DMS153 (cell line): ENCODE measurements around the gene SMU1.

Experiments
- DNase-seq: peaks from one replicate; lab custom pipeline; 2025; lab: John Stamatoyannopoulos, UW

Gene SMU1

GRCh38 chr9:33076046-33077004, at the start of gene SMU1:
SMU1 (minus strand) TSS chr9:33076674; CDS start chr9:33076608, 66 bp downstream.
- peak; percentile 96 for DNase-seq

- no peak for DNase-seq
These were observed 49.0 kb upstream of the SMU1 start for GRCh38 chr9:33125461-33125860.

GRCh38 chr9:33124751-33125381, 48.4 kb upstream of the SMU1 start:
- no peak for DNase-seq

GRCh38 chr9:33124046-33124445, 47.6 kb upstream of the SMU1 start:
- DNase-seq = no peak

GRCh38 chr9:33123407-33124031, 47.0 kb upstream of the SMU1 start:
- DNase-seq = no peak

- no peak for DNase-seq
These were observed 44.1 kb upstream of the SMU1 start for GRCh38 chr9:33120620-33121019.

GRCh38 chr9:33117796-33118195, 41.3 kb upstream of the SMU1 start:
- DNase-seq = no peak

GRCh38 chr9:33117306-33117705, 40.8 kb upstream of the SMU1 start:
- DNase-seq = no peak

GRCh38 chr9:33116860-33117259, 40.4 kb upstream of the SMU1 start:
- no peak for DNase-seq

- no peak for DNase-seq
These were observed 38.3 kb upstream of the SMU1 start for GRCh38 chr9:33114746-33115145.

- DNase-seq = no peak
These were observed 37.5 kb upstream of the SMU1 start for GRCh38 chr9:33113799-33114547.

GRCh38 chr9:33112094-33112493, 35.6 kb upstream of the SMU1 start:
- no peak for DNase-seq

- no peak for DNase-seq
These were observed 35.2 kb upstream of the SMU1 start for GRCh38 chr9:33111631-33112030.

- no peak for DNase-seq
These were observed 34.2 kb upstream of the SMU1 start for GRCh38 chr9:33110686-33111085.

- DNase-seq = no peak
These were observed 33.5 kb upstream of the SMU1 start for GRCh38 chr9:33109850-33110595.

- DNase-seq = no peak
These were observed 32.6 kb upstream of the SMU1 start for GRCh38 chr9:33109097-33109496.

GRCh38 chr9:33108472-33108871, 32.0 kb upstream of the SMU1 start:
- no peak for DNase-seq

GRCh38 chr9:33107762-33108161, 31.3 kb upstream of the SMU1 start:
- DNase-seq = no peak

- DNase-seq = no peak
These were observed 30.6 kb upstream of the SMU1 start for GRCh38 chr9:33106827-33107621.

- no peak for DNase-seq
These were observed 29.9 kb upstream of the SMU1 start for GRCh38 chr9:33106372-33106771.

- DNase-seq = no peak
These were observed 29.5 kb upstream of the SMU1 start for GRCh38 chr9:33105959-33106358.
